Smooth muscle cell (in vitro differentiated cells): ENCODE data around the gene GAD1. TPM values are rescaled to one million over a fixed set of nuclear protein-coding genes. Genes with fewer than 3 reads are reported as not detected.

Experiments used
- DNase-seq: peaks from one replicate; lab custom pipeline; 2025; ENCODE audit not compliant: unreplicated experiment; lab: John Stamatoyannopoulos, UW
- H2AFZ ChIP-seq: fragments of 200-600 bp; sonication (generic); 2 replicates; pipeline ENCODE4 v1.6.0; 2016; ENCODE audit warnings: antibody characterized with exemption, low read depth, mild to moderate bottlenecking
- H3F3A ChIP-seq: fragments of 200-600 bp; sonication (generic); 2 replicates; pipeline ENCODE4 v1.6.0; 2017; ENCODE audit warnings: antibody characterized with exemption, low read depth
- H3K27ac ChIP-seq: fragments of 200-600 bp; sonication (generic); 2 replicates; pipeline ENCODE4 v1.5.1; 2016; ENCODE audit warnings: low read depth, mild to moderate bottlenecking
- H3K27me3 ChIP-seq: fragments of 200-600 bp; sonication (generic); 2 replicates; pipeline ENCODE4 v1.6.1; 2016; ENCODE audit warnings: low read depth, mild to moderate bottlenecking
- H3K36me3 ChIP-seq: fragments of 200-600 bp; sonication (generic); 2 replicates; pipeline ENCODE4 v1.5.1; 2016; ENCODE audit warnings: low read depth
- H3K4me1 ChIP-seq: fragments of 200-600 bp; sonication (generic); 2 replicates; pipeline ENCODE4 v1.5.1; 2016; ENCODE audit warnings: low read depth
- H3K4me2 ChIP-seq: fragments of 200-600 bp; sonication (generic); 2 replicates; pipeline ENCODE4 v1.6.0; 2016; ENCODE audit warnings: mild to moderate bottlenecking
- H3K4me3 ChIP-seq: fragments of 200-600 bp; sonication (generic); 2 replicates; pipeline ENCODE4 v1.5.1; 2016; ENCODE audit warnings: mild to moderate bottlenecking
- H3K79me2 ChIP-seq: fragments of 200-600 bp; sonication (generic); 2 replicates; pipeline ENCODE4 v1.6.0; 2016; ENCODE audit warnings: low read depth, mild to moderate bottlenecking
- H3K9ac ChIP-seq: fragments of 200-600 bp; sonication (generic); 2 replicates; pipeline ENCODE4 v1.6.0; 2016; ENCODE audit warnings: low read depth
- H3K9me3 ChIP-seq: fragments of 200-600 bp; sonication (generic); replicated peaks from 2 replicates; pipeline ENCODE4 v1.5.1; 2016; ENCODE audit warnings: low read depth
- H4K20me1 ChIP-seq: fragments of 200-600 bp; sonication (generic); 2 replicates; pipeline ENCODE4 v1.6.0; 2016; ENCODE audit warnings: low read depth
- CTCF ChIP-seq: fragments of 200-600 bp; sonication (generic); IDR thresholded peaks from 2 replicates; pipeline ENCODE4 v1.5.1; 2017; ENCODE audit warnings: borderline replicate concordance, mild to moderate bottlenecking, antibody characterized with exemption; ENCODE audit not compliant: insufficient read depth, poor library complexity, severe bottlenecking
- WGBS: methylation state at CpG from one replicate; pipeline ENCODE4 v1.1.7; 2016; ENCODE audit warnings: low lambda C conversion rate; 5-methylcytosine and 5-hydroxymethylcytosine counted together
- polyA plus RNA-seq: library from polyadenylated mRNA; unstranded; fragments of >200 nt; fragmentation: Nextera tagmentation; extraction: Ambion mirVana; gene quantifications from 2 replicates; pipeline ENCODE4 v1.2.1, GENCODE V29; 2016
- small RNA-seq: library from RNA; depleted of rRNA; stranded (forward); fragments of <200 nt; gene quantifications from one replicate; pipeline ENCODE3, GENCODE V24; 2014
- total RNA-seq: library from RNA; depleted of rRNA; stranded (reverse); fragments of >200 nt; gene quantifications from 2 replicates; pipeline ENCODE4 v1.2.3, GENCODE V29; 2014

GAD1 gene
- total and polyA plus RNA-seq, 2 experiments from 2014 or later: 0.11 to 1.0 TPM

- Histone ChIP-seq H3K4me1 (peaks cover 11% of the 10 kb centered on the region), H3K36me3 (no peaks in the 10 kb centered on the region), H3K9me3 (peaks cover 7% of the 10 kb centered on the region), H3K4me2 (no peak overlapping the region), H3K27me3 (no peaks in the 10 kb centered on the region), H3K4me3 (no peak overlapping the region), H2AFZ (no peak overlapping the region), H4K20me1 (no peaks in the 10 kb centered on the region), H3K27ac (no peak overlapping the region), H3K9ac (no peak overlapping the region), H3F3A (no peaks in the 10 kb centered on the region), H3K79me2 (no peaks in the 10 kb centered on the region)
- TF ChIP-seq CTCF: no peak
- no peak for DNase-seq
- WGBS: 68% methylated on average over 5 of the region's 5 CpGs
Measured at GRCh38 chr2:170905864-170906263, 89.2 kb downstream of the GAD1 start.

Small RNAs within 50 kb of the gene (small RNA-seq; reads per million reads assigned to genes)
- gene RF00019: not detected

Other genes with a start within 250 kb of the GAD1 start
- gene SP5, start 101.5 kb upstream of the GAD1 start, total RNA-seq: 0.04 TPM in 1 of 2 replicates, not detected in the other
- not detected in 2 replicates for gene SP5, start 101.5 kb upstream of the GAD1 start, polyA plus RNA-seq
- not detected in 2 replicates for gene ERICH2, start 46.5 kb upstream of the GAD1 start, total RNA-seq
- 0.97 and 1.3 TPM in 2 replicates for gene ERICH2, start 46.5 kb upstream of the GAD1 start, polyA plus RNA-seq
- 66.2 and 76.4 TPM in 2 replicates for gene GORASP2, start 112.4 kb downstream of the GAD1 start, total RNA-seq
- gene GORASP2, start 112.4 kb downstream of the GAD1 start, polyA plus RNA-seq: 123 and 125 TPM in 2 replicates